HG02884 (cell line): ENCODE measurements around the gene GSTA3.
"Not testable (repeated sequence)": the region's sequence is repeated elsewhere in the genome, so short reads cannot be mapped to it uniquely, and the experiment has no call there.

Source experiments
- ATAC-seq: cut with Tn5 transposase; IDR thresholded peaks from one replicate; pipeline ENCODE4 v1.9.1; 2021; ENCODE audit warnings: mild to moderate bottlenecking, moderate library complexity; ENCODE audit not compliant: unreplicated experiment

The GSTA3 gene

GRCh38 chr6:52909531-52909930, at the start of gene GSTA3:
Gene GSTA3, minus strand, starts transcription at chr6:52909698. Its CDS starts 3,864 bp downstream, at chr6:52905834.
- no peak for ATAC-seq

DNA sequence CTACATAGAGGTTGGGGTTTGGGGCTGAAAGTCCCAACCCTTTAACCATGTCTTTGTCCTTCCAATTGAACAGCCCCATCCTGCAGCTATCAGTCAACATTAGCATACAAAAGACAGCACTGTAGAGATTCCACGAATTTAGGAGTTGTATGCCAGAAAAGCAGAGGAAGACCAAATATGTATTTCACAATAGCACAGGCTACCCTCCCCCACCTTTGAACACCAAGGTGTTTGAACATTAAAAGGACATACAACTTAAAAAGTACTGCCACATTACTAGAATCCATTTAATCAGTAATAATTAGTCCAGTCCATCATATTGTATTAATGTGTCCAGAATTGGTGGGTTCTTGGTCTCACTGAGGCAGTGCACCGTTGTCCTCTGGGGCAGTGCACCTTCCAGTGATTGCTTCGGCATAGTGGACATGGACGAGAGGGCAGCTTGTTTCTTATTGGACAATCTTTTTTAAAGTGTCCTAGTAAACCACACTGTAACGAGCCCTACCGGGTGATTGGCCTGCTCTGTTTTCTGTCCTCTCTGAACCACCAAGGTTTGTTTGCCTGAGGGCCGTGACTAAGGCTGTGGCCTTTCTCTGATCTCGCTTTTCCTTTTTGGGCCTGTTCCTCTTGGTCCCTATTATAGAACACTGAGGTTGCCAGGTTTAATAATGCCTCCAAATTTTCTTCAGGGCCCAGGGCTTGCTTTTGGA, 49.2 kb upstream of the GSTA3 start:
- no peak for ATAC-seq

GRCh38 chr6:52955871-52956270, 46.4 kb upstream of the GSTA3 start:
- no peak for ATAC-seq

DNA sequence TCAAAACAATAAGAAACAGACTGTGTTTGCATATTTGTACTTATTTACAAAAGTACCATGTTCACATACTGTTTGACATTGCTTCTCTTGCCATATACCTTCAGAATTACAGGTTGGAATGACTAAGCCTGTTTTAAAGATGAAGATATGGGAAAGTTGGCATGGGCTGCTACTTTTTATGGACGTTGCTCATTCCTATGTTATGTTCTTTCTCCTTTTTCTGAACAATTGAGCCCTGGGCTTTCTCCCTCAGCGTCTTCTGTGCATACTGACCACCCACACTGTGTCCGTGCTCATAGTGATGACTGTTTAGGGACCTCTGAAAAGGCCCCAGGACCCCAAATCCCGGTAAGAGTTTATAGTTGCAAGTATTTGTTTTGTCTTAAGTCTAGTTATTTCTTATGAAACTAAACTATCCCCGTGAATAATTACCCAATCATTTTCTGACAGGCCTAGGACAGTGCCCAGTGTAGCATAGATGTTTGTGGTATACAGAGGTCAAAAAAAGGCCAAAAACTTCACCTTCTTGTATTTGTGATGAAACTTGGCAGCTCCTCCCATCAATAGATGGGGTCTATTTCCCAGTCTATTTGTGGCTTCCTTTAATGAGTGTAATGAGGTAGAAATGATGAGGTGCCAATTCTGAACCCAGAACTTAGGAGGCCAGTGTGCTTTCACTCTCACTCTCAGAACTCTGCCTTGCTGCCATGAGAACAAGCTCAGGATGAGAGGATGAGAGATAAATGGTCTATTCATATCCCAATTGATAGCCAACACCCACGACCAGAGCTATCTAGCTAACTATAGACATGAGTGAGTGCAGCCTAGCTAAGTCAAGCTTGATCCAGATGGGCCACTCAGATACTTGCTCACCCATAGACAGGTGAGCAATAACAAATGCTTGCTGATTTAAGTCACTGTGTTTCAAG, 44.7 kb upstream of the GSTA3 start:
- no peak for ATAC-seq

DNA sequence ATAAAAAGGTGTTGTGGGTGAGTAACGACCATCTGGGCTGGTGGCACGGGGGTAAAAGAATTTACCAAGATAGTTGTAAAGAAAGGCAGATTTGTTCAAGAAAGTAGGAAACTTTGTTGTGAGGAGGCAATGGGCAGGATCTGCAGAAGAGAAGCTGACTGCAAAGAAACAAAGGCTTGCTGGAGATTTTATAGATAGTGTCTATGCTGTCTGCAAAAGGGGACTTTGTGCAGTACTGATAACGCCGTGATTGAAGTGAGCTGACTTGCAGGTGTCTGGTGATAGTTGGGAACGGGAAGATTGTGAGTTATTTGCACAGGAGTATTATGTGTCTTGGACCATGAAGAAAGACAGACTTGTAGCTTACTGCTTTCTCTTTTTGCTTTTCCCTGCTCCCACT, 36.8 kb upstream of the GSTA3 start:
- no peak for ATAC-seq

GRCh38 chr6:52942821-52943220, 33.3 kb upstream of the GSTA3 start:
- ATAC-seq = not testable (repeated sequence)

DNA sequence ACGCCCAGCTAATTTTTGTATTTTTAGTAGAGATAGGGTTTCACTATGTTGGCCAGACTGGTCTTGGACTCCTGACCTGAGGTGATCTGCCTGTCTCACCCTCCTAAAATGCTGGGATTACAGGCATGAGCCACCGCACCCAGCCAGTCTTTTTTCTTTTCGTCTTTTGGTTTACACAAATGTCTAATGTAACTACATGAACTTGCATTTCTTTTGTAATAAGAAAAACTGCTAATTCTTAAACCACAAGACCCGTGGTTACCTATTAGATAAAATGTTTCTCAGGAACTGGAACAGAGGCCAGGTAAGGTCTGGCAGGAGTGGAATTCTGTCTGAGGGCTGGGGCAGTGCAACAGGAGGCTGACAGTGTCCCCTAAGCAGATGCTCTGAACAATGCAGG, 32.7 kb upstream of the GSTA3 start:
- no peak for ATAC-seq

DNA sequence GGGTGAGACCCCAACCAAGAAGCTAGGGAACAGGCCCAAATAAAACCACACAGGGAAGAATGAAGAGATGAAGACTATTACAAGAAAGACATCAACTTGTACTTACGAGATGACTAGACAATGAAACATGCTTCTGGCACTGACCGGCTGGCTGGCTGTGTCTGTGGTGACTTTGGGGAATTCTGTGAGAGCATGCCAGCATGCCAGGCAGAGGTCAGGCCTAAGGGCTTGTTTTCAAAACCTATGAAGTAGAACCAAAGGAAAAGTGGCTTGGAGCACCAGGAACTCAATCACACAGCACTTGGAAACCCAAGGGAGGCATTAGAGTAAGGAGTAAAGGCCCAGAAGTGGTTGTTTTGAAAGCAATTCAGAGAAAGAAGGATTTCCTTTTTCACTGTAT, 28.4 kb upstream of the GSTA3 start:
- no peak for ATAC-seq

GRCh38 chr6:52933778-52934177, 24.3 kb upstream of the GSTA3 start:
- no peak for ATAC-seq

DNA sequence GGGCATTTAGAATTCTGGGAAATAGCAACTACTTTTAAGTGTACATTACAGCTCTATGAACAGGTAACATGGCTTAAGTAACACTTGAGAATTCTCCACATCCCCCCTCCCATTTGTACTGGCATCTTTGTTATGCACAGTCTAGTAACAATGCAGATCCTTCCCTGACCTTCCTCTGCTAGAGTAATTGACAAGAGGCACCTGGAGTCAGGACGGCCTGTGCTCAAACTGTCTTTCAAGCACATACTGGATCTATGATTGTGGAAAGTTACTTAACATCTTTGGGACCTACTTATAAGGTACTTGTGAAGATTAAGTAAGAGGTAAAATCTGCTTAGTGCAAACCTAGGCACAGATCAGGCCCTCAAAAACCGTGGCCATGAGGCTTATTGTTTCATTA, 21.9 kb upstream of the GSTA3 start:
- no peak for ATAC-seq

DNA sequence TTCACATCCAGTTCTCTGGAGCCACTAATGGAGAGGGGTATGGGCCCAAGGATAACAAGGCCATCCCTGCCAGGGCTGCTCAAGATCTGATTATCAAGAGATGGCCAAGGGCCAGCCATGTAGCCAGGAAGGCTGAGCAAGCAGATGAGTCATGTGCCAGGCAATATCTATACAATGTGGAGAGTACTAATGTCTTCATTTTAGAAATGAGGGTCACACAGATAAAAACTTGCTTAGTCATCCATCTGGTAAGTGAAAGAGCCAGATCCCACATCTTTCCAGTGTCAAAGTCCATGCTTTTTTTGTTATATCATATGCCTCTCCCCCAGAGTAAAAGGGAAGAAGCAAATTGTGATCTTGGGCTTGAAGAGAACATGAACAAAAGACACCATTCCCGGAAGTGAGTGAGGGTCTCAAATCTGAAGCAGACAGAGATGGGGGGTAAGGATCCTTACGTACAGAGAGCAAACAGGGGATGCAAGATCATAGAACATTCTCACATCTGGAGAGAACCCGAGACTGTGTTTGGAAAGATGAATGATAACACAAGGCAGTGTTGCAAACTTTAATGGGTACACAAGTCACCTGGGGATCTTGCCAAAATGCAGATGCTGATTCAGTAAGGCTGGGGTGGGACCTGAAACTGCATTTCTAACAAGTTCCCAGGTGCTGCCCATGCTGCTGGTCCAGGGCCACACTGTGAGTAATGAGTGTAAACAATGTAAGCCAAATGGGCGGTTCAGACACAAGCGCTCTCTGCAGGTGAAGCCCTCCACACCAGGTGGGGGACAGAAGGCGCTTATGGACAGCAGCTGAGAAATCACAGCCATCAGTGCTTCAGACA, 20.0 kb upstream of the GSTA3 start:
- ATAC-seq = no peak

GRCh38 chr6:52927451-52927850, 18.0 kb upstream of the GSTA3 start:
- ATAC-seq = no peak

GRCh38 chr6:52925919-52926792, 16.7 kb upstream of the GSTA3 start:
- no peak for ATAC-seq

- no peak for ATAC-seq
Measured at GRCh38 chr6:52925042-52925441, 15.5 kb upstream of the GSTA3 start.

DNA sequence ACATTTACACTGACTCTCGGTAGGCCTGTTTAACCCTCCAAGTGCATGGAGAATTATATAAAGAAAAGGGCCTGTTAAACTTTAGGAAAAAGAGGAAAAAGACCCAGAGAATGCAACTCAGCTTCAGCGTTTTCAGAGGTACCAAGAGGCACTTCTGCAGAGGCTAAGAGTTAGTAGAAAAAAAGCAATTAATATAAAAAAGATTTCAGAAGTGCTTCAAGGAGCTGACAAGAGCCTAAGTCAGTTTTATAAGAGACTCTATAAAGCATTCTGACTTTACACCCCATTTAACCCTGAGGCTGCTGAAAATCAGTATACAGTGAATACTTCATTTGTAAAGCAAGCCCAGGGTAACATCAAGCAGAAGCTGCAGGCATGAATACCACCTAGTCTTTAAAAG, 14.2 kb upstream of the GSTA3 start:
- not testable (repeated sequence) for ATAC-seq

- no peak for ATAC-seq
Measured at GRCh38 chr6:52922161-52922560, 12.7 kb upstream of the GSTA3 start.

GRCh38 chr6:52921743-52922142, 12.2 kb upstream of the GSTA3 start:
- no peak for ATAC-seq

DNA sequence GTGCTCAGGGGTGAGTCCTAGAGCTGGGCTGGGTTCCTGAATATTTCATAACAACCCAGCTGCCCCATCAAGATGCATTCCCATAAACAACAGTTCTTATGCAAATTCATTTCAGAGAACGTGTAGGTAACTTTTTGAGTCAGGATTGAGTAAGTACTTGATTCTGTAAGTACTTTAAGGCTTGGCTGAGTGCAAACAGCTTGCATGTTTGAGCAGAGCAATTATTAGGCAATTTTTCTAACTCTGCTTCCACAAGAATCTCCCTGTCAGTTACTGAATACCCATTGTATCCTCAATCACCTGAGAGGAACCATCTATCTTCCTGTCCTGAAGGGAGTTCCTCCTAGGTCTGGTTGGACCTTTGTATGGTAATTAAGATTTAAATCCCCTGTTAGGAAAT, 10.0 kb upstream of the GSTA3 start:
- ATAC-seq = not testable (repeated sequence)

GRCh38 chr6:52918771-52919170, 9.3 kb upstream of the GSTA3 start:
- not testable (repeated sequence) for ATAC-seq

DNA sequence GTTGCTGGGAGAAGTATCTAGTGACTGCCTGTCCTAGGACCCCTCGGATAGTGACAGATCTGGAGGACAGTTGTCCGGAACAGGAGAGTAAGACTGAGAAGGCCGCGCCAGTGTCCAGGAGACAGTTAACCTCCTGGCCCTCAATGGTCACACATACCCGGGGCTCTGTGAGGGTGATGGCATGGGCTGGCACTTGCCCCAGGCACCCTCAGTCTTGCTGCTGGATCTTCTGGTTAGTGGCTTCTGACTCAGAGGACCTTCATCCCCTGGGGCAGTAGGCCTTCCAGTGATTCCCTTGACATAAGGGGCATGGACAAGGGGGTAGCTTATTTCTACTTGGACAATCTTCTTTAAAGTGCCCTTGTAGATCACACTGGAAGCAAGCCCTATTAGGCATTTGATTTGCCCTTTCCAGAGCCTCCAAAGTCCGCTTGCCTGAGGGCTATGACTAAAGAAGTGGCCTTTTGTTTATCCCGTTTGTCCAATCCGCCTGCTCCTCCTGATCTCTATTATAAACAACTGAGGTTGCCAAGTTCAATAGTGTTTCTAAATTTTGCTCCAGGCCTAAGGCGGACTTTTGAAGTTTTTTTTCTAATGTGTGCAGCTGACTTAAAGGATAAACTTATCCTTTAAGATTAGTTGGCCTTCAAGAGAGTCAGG, 8.7 kb upstream of the GSTA3 start:
- ATAC-seq = not testable (repeated sequence)
